HG03108 (cell line): ENCODE results near the gene PEF1.
"Not testable (repeated sequence)": the region's sequence is repeated elsewhere in the genome, so short reads cannot be mapped to it uniquely, and the experiment has no call there.

Experiments
- ATAC-seq: cut with Tn5 transposase; IDR thresholded peaks from one replicate; pipeline ENCODE4 v1.9.1; 2021; ENCODE audit warnings: moderate library complexity; ENCODE audit not compliant: unreplicated experiment

The PEF1 gene

DNA sequence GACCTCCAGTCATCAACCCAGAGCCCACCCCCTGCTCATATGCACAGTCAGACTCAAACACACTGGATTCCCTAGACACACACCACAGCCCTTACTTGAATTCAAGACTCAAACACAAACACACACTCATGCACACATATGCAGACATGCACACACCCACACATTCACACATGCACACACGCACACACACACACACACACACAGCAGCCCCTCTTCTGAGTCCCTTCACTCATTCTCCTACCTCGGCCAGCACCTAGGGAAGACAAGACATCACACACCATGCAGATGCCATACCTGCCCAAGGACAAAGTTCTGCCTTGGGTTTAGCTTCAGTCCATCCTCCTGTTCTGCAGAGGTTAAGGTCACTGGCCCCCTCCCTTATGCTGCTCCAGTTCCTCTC lies 28.7 kb downstream of the PEF1 start:
- ATAC-seq: no peak

DNA sequence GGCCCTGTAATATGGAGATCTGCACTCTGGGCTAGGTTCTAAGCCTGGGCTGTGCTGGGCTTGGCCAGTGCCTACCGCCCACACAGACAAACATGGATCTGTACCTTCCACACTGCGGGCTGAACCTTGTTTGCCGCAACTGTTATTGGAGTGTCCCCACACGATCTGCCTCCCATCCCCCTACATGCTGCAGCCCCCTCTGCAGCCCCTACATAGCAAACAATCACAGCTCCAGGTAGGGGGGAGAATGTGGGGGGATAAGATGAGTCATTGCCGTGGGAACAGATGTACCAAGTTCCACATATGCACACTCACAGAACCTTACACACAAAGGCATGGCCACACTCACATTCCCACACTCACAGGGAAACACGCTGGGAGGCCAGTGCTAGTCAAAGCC lies 29.3 kb downstream of the PEF1 start:
- ATAC-seq: no peak

DNA sequence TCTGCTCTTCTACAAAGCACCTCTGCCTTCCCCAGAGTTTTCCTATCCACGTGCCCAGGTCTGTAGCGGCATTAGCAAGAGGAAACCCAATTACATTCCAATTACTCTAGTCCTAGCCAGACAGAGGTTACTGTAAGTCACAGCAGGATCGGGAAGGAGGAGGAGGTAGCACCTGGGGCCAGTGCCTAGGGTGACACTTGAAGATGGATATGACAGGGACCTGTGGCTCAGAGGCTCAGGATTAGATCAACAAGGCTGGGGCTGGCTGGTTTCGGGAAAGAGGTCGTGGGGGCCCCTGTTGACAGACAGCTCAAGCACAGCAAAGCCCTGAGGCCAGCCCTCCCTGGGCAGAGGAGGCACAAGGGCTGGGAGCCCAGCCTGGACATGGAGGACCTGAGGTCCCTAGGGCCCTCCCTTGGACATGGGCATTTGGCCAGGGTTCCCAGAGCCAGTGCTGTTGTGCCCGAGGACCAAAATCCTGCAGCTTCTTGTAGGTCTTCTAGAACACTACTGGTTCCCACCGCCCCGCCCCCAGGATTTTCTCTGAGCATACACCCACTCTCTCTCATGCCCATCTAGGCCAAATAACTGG lies 30.2 kb downstream of the PEF1 start:
- no peak for ATAC-seq

DNA sequence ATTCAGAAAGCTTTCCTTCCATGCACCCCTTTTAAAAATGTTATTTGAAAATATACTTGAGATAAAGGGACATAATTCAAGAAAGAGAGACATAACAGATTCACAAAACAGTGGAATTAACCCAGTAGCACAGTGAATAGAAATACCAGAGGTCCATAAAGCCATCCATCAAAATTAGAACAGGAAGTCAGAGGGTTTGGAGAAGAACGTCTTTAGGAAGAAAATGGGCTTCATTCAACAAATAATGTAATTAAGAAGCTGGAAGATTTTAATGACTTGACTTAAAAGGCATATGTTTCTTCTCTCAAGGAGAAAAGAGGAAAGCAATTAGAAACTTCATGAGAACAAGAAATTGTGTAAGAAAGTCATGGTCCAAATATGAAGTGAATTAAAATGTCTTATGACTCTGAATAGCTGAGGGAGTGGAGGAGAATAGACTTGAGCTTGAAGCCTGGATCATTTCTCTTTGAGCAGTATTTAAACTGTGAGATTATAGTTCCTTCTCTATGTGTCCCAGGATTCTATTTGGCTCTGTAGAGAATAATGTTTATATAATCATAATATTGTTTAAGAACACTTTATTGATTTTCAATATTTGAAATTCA lies 35.1 kb downstream of the PEF1 start:
- no peak for ATAC-seq

DNA sequence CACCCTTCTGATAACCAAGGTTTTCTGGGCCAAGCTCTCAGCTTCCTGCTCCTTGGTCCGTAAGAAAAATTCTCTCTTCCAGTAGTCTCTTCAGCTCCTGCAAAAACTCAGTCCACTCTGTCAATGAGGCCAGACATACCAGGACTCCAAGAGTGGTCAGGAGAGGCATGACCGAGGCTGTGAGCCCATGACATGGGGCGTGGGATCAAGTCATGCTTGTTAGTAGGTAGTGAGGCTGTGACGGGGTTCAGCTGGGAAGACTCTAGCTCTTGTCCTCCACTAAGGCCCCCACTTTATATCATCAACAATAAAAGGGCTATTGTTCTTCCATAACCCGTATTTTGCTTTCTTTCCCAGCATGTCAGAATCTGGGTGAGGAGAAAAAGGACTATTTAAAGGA lies 37.3 kb downstream of the PEF1 start:
- ATAC-seq: no peak

DNA sequence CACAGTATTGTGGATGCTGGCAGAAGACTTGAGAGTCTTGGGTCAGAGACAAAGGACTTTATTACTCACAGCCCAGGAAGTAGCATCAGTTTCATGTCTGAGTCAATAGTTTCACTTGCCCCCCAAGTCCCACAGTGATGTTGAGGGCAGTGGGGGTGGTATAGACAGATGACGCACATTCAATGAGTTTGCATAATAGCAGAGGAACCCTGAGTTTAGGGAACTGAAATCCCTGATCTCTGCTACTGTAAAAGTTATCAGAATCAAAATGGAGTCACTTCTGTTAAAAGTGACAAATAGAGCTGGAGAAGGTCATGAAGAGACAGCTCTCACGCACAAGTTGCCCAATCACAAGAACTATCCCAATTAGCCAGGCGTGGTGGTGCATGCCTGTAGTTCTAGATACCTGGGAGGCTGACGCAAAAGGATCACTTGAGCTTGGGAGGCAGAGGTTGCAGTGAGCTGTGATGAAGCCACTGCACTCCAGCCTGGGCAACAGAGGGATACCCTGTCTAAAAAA lies 38.7 kb downstream of the PEF1 start:
- ATAC-seq: peak; percentile 87

DNA sequence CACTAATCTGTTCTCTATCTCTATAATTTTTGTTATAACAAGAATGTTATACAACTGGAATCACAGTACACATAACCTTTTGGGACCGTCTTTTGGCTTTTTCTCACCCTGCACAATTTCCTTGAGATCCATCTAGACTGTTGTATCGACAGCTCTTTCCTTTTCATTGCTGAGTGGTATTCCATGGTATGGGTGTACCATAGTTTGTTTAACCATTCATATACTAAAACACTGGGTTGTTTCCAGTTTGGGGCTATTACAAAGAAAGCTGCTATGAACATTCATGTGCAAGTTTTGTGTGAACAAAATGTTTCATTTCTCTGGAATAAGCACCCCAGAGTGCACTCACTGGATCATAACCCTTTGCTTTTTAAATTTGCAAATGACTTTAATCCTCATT lies 42.6 kb downstream of the PEF1 start:
- no peak for ATAC-seq

DNA sequence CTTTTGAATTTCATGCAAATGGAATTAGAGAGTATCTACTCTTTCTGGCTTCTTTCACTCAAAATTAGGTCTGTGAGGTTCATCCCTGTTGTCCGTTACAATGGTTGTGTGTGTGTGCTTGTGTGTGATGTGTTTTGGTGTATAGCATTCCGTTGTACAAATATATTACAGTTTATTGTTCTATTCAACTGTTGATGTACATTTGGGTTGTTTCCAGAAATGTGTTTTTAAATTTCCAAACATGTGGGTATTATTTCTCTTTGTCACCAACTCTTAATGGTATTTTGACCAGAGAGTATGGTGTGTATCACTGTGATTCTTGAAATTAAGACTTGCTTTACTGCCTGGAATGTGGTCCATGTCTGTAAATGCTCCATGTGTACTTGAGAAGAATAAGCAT lies 44.0 kb downstream of the PEF1 start:
- ATAC-seq: no peak

DNA sequence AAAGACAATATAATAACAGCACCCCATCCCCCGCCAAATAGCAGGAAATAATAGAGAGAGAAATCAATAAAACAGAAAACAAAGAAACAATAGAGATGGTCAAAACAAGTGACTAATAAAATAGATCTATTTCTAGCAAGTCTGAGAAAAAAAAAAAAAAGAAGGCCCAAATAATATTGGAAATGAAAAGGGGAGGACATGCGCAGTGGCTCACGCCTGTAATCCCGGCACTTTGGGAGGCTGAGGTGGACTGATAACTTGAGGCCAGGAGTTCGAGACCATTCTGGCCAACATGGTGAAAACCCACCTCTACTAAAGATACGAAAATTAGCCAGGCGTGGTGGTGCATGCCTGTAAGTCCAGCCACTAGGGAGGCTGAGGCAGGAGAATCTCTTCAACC lies 45.7 kb downstream of the PEF1 start:
- ATAC-seq: no peak

DNA sequence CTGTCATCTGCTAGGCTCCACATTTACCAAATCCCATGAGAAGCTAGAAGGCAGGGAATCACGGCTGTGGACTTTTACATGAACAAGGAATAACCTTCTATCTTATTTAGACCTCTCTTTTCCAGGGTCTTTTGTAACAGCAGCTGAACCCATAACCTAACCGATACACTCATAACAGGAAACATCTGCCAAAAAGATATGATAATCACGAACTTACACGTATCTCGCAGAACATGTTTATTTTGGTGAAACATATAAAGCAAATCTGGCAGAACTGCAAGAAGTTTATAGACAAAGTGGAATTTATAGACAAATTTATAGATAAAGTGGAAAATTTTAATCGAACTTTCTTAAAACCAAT lies 48.0 kb downstream of the PEF1 start:
- no peak for ATAC-seq

DNA sequence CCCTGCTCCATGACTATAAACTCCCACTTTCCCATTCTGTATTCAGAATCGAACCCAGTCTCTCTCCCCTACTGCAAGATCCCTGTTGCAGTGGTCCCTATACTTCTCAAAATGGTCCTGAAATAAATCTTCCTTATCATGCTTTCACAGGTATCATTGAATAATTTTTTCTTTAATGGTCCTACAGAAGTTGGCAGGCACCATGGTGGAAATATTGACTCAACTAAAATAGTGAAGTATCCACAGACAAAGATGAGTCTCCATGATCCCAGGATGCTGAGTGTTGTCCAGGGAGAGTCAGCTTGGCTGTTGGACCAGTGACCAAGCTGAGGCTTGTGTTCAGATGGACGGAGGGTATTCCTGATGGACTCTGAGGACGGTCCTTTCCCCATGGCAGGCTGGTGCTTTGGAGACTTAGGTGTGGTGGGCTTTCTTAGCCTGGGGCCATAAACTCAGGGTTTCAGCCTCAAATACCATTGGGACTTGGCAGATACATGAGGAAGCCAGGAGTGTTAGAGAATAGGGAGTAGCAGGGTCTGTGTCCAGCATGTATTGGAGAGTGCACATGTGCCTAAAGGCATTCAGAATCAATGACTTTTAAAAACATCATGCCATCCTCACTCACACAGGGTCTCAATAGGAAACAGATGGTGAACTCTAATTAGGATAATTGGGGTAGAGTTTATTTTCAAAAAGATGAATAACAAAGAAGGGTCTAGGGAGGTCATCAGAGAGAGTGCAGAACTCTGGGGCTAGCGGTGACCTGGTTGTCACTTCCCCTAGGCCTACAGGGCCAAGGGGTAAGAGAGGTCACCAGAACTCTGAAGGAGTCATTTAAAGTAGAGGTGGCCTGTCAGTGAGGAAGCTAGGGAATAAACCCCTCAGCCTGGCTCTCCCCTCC lies 48.6 kb downstream of the PEF1 start:
- no peak for ATAC-seq

DNA sequence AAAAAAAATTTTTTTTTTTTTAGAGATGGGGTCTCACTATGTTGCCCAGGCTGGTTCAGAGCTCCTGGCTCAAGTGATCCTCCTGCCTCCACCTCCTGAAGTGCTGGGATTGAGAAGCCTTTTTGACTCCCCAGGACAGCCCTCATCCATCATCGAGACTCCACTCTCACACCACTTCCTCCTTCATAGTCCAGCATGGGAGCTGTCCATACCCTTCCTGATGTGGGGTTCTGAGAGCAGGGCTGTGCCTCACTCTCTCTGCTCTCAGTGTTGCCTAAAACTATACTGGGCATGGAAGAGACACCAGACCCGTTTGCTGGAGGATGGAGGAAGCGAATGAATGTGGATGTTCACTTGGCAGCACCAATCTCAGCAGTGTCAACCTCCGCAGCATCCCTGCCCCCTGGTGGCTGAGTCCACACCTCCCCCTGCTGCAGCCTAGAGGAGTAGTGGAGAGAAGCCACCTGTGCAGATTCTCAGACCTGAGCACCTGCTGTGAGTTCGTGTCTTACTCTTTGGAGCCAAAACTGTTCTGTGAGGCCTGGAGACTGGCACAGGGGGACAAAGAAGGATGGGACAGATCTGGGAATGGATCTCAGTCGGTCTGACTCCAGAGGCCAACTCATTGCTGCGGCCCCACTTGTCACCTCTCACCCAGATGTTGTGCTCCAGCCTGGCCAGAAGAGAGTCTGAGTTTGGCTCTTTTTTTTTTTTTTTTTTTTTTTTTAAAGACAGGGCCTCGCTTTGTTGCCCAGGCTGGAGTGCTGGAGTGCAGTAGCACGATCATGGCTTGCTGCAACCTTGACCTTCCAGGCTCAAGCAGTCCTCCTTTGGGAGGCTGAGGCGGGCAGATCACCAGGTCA lies 50.7 kb downstream of the PEF1 start:
- no peak for ATAC-seq

DNA sequence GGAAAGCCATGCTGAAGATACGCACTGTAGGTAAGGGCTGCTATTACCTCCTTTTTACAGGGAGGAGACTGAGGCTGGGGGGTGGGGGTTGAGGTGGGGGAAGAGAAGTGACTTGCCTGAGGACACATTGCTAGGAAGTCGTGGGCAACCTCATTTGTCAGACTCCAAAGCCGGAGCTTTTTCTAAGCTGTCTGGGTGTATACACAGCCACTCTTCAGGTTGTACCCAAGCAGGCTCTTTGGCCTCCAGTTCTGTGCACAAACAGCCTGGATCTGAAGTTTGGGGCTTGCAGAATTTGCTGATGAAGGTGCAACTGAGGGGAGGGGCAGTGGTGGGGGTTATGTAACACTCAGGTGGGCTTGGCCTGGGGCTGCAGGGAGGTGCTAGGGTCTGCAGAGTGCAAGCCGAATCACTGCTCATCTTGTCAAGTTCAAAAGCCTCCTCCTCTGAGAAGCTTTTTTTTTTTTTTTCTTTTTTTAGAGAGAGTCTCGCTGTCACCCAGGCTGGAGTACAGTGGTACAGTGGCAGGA lies 51.5 kb downstream of the PEF1 start:
- no peak for ATAC-seq

DNA sequence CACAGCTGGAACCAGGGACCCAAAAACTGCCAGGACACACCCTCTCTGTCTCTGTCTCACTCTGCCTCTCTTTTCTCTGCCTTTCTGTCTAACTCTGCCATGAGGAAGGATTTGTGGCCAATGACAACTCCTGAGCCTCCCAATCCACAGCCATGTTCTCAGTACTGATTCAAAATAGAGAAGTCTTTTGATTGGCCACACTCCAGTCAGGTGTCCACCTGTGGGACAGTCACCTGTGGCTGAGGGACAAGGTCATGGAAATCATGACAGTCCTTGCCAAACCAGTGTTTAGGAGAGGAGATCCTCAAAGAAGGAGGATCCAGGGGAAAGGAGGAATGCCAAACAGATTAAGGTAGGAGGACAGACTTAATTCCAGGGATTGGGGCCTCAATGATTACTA lies 52.5 kb downstream of the PEF1 start:
- ATAC-seq: no peak

DNA sequence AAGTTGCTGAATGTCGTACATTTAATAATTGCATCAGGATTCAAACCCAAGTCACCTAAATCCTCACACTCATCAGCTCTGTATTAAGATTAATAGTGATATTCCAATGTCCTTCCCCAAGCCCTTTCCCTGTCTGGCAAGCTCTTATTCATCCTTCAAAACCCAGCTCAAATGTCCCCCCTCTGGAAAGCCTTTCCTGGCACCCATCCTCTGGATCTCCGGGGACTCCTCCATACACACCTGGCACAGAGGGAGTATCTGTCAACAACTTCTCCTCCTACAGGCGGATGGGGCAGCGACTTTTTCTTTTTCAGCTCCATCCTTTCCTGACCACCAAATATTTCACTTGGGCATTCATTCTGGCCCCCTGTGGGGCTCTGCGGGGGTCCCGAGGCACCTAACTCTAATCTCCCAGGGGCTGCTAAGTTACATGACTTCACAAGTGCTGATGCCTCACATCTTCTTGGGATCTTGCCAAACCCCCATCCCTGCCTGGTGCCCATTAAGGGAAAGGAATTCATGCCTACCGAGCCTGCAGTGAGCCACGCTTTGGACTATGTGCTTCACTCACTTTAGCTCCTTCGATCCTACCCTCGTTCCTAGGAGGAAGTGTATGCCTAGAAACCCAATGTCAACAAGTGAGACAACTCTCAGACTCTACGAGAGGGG lies 53.1 kb downstream of the PEF1 start:
- ATAC-seq: no peak

DNA sequence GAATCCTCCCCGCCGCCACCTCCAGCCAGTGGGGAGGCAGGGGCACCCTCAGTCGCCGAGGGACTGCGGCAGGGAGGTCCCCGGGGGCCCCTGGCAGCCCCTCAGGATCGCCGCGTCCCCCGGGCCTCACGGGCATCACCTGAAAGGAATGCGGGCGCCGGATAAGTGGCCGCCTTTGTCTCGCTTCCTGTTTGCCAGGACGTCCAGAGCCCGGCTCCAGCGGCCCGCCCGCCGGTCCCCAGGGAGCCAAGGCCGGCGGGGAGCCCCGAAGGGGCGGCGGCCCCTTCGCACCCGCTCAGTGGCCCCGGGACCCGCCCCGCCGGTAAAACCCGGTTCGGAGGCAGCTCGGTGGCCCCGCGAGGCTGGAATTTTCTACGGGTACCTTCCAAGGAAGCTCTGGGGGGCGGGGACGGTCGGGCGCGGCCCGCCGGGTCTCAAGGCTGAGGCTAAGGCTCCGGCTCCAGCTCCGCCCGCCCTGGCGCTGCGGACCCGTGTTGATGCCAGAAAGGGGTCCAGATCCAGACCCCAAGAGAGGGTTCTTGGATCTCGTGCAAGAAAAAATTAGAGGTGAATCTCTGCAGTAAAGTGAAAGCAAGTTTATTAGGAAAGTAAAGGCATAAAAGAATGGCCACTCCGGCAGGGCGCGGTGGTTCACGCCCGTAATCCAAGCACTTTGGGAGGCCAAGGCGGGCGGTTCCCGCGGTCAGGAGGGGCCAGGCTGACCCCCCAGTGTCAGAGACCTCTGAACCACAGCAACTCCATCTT lies 55.7 kb downstream of the PEF1 start:
- no peak for ATAC-seq

DNA sequence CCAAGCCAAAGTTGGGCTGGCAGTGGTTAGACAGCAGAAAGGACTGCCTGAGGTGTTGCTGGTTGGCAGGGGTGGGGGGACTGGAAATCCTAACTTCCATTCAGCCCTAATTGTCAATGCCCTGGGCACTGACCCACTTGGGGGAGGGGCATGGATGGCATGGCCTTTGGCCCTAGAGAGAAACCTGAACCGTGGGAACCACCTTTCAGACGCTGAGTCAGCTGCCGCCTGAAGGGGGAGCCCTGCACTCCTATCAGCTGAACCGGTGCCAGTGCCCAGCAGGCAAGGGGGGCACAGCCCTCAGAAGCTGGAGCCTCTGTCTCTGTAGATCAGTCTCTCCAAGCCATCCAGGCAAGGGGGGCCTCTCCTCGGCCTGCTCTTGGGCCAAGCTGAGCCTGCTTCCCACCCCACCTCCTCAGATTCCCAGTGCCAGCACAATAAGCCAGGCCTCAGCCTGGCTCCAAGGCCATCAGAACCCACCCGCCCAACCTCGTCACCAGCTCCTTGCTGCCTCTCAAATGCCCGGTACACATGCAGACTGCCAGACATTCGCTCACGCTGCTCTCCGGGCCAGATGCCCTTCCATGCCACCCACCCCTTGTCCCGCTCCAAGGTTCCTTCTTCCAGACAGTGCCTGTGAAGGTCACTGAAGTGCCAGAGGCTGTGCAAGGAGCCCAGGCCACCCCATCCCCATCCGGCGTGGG lies 56.8 kb downstream of the PEF1 start:
- no peak for ATAC-seq

DNA sequence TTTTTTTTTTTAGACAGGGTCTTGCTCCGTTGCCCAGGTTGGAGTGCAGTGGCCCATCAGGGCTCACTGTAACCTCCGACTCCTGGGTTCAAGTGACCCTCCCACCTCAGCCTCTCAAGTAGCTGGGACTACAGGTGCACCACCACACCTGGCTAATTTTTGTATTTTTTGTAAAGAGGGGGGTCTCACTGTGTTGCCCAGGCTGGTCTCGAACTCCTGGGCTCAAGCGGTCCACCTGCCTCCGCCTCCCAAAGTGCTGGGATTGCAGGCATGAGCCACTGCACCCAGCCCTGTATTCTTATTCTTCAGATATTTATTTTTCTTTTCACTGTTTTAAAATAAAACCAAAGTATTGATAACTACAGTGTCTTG lies 57.4 kb downstream of the PEF1 start:
- ATAC-seq: not testable (repeated sequence)
